Measurements from ENCODE around the gene INTS1. TPM values are rescaled to one million over a fixed set of nuclear protein-coding genes. Genes with fewer than 3 reads are reported as not detected.

Gene INTS1
- total RNA-seq, 4 donors from 2014 or later: 44.3 to 108 (median 78.8) TPM

DNA sequence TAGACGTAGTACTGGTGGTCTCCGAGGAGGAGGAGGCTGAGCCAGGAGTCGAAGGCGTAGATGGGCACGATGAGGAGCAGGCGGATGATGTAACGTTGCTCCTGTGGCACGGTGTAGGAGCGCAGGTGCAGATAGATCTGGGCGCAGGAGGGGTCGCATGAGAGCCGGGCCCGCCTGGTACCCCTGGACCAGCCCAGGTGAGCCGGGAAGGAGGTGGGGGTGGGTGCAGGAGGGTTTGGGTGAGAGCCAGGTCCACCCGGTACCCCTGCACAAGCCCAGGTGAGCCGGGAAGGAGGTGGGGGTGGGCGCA lies 46.6 kb upstream of the INTS1 start:
- H3K4me1 ChIP-seq: peaks cover 9 to 13% of the 10 kb centered on the region in 2 donors
- no peak overlapping the region for H3K4me3 ChIP-seq
- no peak for TF ChIP-seq POLR2A (IDR thresholded peaks at IDR 0.05)
- TF ChIP-seq, protein P1, sequence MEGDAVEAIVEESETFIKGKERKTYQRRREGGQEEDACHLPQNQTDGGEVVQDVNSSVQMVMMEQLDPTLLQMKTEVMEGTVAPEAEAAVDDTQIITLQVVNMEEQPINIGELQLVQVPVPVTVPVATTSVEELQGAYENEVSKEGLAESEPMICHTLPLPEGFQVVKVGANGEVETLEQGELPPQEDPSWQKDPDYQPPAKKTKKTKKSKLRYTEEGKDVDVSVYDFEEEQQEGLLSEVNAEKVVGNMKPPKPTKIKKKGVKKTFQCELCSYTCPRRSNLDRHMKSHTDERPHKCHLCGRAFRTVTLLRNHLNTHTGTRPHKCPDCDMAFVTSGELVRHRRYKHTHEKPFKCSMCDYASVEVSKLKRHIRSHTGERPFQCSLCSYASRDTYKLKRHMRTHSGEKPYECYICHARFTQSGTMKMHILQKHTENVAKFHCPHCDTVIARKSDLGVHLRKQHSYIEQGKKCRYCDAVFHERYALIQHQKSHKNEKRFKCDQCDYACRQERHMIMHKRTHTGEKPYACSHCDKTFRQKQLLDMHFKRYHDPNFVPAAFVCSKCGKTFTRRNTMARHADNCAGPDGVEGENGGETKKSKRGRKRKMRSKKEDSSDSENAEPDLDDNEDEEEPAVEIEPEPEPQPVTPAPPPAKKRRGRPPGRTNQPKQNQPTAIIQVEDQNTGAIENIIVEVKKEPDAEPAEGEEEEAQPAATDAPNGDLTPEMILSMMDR (IDR thresholded peaks at IDR 0.05 in 4 of 5, conservative IDR thresholded peaks at IDR 0.05 in 1 of 5): no peak
- in situ Hi-C loops (cut with MboI; ENCODE audit: low sequenced_read_pairs in 4 of 4) (no loop called here), intact Hi-C loops (cut with DNase I; ENCODE audit: low total_unique reads) (no loop called here)
- no peaks in the 10 kb centered on the region for H3K27me3 ChIP-seq
- no peak for DNase-seq
- H3K27ac ChIP-seq: no peak overlapping the region
- no peak for ATAC-seq
- H3K9me3 ChIP-seq: no peaks in the 10 kb centered on the region
- no peaks in the 10 kb centered on the region for H3K36me3 ChIP-seq

DNA sequence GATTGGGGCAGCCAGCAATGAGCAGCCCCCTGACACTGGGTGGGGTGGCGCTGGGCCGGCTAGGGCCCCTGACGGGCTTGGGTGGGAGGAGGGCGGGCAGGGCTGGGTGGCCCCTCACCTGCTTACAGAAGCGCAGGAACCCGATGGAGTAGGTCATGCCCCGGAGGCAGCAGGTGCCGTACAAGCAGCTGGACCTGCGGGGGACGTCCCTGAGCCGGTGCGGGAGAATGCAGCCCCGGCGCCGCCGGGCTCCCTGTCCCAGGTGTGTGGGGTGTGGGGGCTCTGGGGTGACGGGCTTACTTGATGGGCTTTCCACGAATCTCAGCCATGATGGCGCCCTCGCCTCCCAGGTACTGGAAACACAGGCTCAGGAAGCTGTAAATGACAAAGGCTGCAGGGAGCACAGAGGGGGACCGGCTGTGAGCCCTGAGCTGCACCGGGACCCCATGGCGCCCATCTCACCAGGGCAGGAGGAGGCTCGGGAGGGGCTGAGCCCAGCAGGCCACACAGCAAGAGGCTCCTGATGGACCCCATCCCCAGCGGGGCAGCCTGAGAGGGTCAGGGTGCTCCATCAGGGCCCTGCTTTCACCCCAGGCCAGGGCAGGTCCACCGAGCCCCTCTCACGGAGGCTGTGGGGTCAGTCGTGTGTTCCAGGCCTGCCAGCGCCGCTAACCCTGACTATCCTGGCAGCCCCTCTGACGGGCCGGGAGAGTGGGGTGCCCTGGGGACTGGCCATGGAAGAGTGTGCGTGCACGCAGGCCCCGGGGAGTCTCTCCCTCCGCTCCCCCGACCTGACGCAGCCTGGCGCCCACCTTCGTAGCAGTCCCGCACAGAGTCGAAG lies 46.0 kb upstream of the INTS1 start:
- in situ Hi-C loops (cut with MboI; ENCODE audit: low sequenced_read_pairs in 4 of 4): no loop called here

GRCh38 chr7:1549357-1550004 lies 45.3 kb upstream of the INTS1 start:
- Histone ChIP-seq H3K9me3 (no peaks in the 10 kb centered on the region), H3K27me3 (no peaks in the 10 kb centered on the region), H3K36me3 (no peaks in the 10 kb centered on the region), H3K4me3 (no peak overlapping the region), H3K4me1 (peaks cover 0 to 4% of the 10 kb centered on the region in 2 donors), H3K27ac (no peak overlapping the region)
- intact Hi-C loops (cut with DNase I; ENCODE audit: low total_unique reads): no loop called here
- no peak for ATAC-seq
- TF ChIP-seq, protein P1 (IDR thresholded peaks at IDR 0.05 in 4 of 5, conservative IDR thresholded peaks at IDR 0.05 in 1 of 5): no peak
- TF ChIP-seq POLR2A (IDR thresholded peaks at IDR 0.05): no peak
- in situ Hi-C loops (cut with MboI; ENCODE audit: low sequenced_read_pairs in 4 of 4): no loop called here
- DNase-seq: no peak

More for the DNA sequence above, 46.0 kb upstream of the INTS1 start:
- intact Hi-C loops (cut with DNase I; ENCODE audit: low total_unique reads): no loop called here
- Histone ChIP-seq H3K27ac (no peak overlapping the region), H3K4me3 (no peak overlapping the region), H3K4me1 (peaks cover 3 to 7% of the 10 kb centered on the region in 2 donors), H3K36me3 (no peaks in the 10 kb centered on the region), H3K27me3 (no peaks in the 10 kb centered on the region), H3K9me3 (no peaks in the 10 kb centered on the region)
- DNase-seq (no peak), ATAC-seq (no peak)
- TF ChIP-seq, protein P1 (IDR thresholded peaks at IDR 0.05 in 4 of 5, conservative IDR thresholded peaks at IDR 0.05 in 1 of 5): no peak

GRCh38 chr7:1548944-1549343 lies 44.8 kb upstream of the INTS1 start:
- Histone ChIP-seq H3K4me1 (peaks cover 0 to 4% of the 10 kb centered on the region in 2 donors), H3K4me3 (no peak overlapping the region), H3K9me3 (no peaks in the 10 kb centered on the region), H3K36me3 (peaks cover 0 to 3% of the 10 kb centered on the region in 2 donors), H3K27ac (no peak overlapping the region), H3K27me3 (no peaks in the 10 kb centered on the region)
- ATAC-seq (no peak), DNase-seq (no peak)
- intact Hi-C loops (cut with DNase I; ENCODE audit: low total_unique reads) (no loop called here), in situ Hi-C loops (cut with MboI; ENCODE audit: low sequenced_read_pairs in 4 of 4) (no loop called here)
- no peak for TF ChIP-seq POLR2A (IDR thresholded peaks at IDR 0.05)
- TF ChIP-seq, protein P1 (IDR thresholded peaks at IDR 0.05 in 4 of 5, conservative IDR thresholded peaks at IDR 0.05 in 1 of 5): no peak

Measured in gastrocnemius medialis (tissue), 4 donors.